ENCODE results near the gene KCNJ3.

KCNJ3 gene

GRCh38 chr2:154697418-154698252 lies 860 bp upstream of the KCNJ3 start:
- Histone ChIP-seq H2AFZ (ENCODE audit: low read depth, low read length) (no peak overlapping the region), H3K79me2 (ENCODE audit: low read length) (no peaks in the 10 kb centered on the region), H3K27me3 (ENCODE audit: low read depth, low read length) (no peaks in the 10 kb centered on the region), H3K4me3 (ENCODE audit: low read length) (no peak overlapping the region), H3K4me1 (ENCODE audit: low read length) (no peaks in the 10 kb centered on the region), H3K4me2 (ENCODE audit: low read length) (no peak overlapping the region), H3K36me3 (replicated peaks; ENCODE audit: low read depth, low read length) (no peaks in the 10 kb centered on the region), H3K27ac (ENCODE audit: low read length) (no peak overlapping the region), H3K9ac (ENCODE audit: low read length) (no peak overlapping the region), H3K9me3 (ENCODE audit: insufficient read depth, low read length) (no peaks in the 10 kb centered on the region; the same call in 1 of the 2 replicates), H4K20me1 (ENCODE audit: insufficient read depth, low read length) (no peaks in the 10 kb centered on the region)
- TF ChIP-seq EZH2phosphoT487 (IDR thresholded peaks at IDR 0.05; ENCODE audit: low read depth), result no peak
- TF ChIP-seq CTCF (IDR thresholded peaks at IDR 0.05; ENCODE audit: low read depth, low read length), result no peak

- Histone ChIP-seq H3K27me3 (ENCODE audit: low read depth, low read length) (no peaks in the 10 kb centered on the region), H3K36me3 (replicated peaks; ENCODE audit: low read depth, low read length) (no peaks in the 10 kb centered on the region), H3K79me2 (ENCODE audit: low read length) (no peaks in the 10 kb centered on the region), H4K20me1 (ENCODE audit: insufficient read depth, low read length) (no peaks in the 10 kb centered on the region), H3K9ac (ENCODE audit: low read length) (no peak overlapping the region), H3K4me1 (ENCODE audit: low read length) (no peaks in the 10 kb centered on the region), H3K27ac (ENCODE audit: low read length) (no peak overlapping the region), H2AFZ (ENCODE audit: low read depth, low read length) (no peak overlapping the region), H3K4me2 (ENCODE audit: low read length) (no peak overlapping the region), H3K4me3 (ENCODE audit: low read length) (no peak overlapping the region), H3K9me3 (ENCODE audit: insufficient read depth, low read length) (no peaks in the 10 kb centered on the region; the same call in 1 of the 2 replicates)
- TF ChIP-seq CTCF (IDR thresholded peaks at IDR 0.05; ENCODE audit: low read depth, low read length) (no peak), EZH2phosphoT487 (IDR thresholded peaks at IDR 0.05; ENCODE audit: low read depth) (no peak)
Measured at GRCh38 chr2:154698721-154699574, 453 bp downstream of the KCNJ3 start.

GRCh38 chr2:154699575-154699930 lies 1.1 kb downstream of the KCNJ3 start:
- Histone ChIP-seq H3K4me3 (ENCODE audit: low read length) (no peak overlapping the region), H4K20me1 (ENCODE audit: insufficient read depth, low read length) (no peaks in the 10 kb centered on the region), H3K36me3 (replicated peaks; ENCODE audit: low read depth, low read length) (no peaks in the 10 kb centered on the region), H3K4me2 (ENCODE audit: low read length) (no peak overlapping the region), H3K27me3 (ENCODE audit: low read depth, low read length) (no peaks in the 10 kb centered on the region), H3K79me2 (ENCODE audit: low read length) (no peaks in the 10 kb centered on the region), H3K9ac (ENCODE audit: low read length) (no peak overlapping the region), H2AFZ (ENCODE audit: low read depth, low read length) (no peak overlapping the region), H3K9me3 (ENCODE audit: insufficient read depth, low read length) (no peaks in the 10 kb centered on the region; the same call in 1 of the 2 replicates), H3K27ac (ENCODE audit: low read length) (no peak overlapping the region), H3K4me1 (ENCODE audit: low read length) (no peaks in the 10 kb centered on the region)
- TF ChIP-seq EZH2phosphoT487 (IDR thresholded peaks at IDR 0.05; ENCODE audit: low read depth), result no peak
- no peak for TF ChIP-seq CTCF (IDR thresholded peaks at IDR 0.05; ENCODE audit: low read depth, low read length)

- H3K9ac ChIP-seq (ENCODE audit: low read length), result no peak overlapping the region
- no peak for TF ChIP-seq EZH2phosphoT487 (IDR thresholded peaks at IDR 0.05; ENCODE audit: low read depth)
- TF ChIP-seq CTCF (IDR thresholded peaks at IDR 0.05; ENCODE audit: low read depth, low read length), result no peak
- no peaks in the 10 kb centered on the region for H3K36me3 ChIP-seq (replicated peaks; ENCODE audit: low read depth, low read length)
- H3K4me3 ChIP-seq (ENCODE audit: low read length), result no peak overlapping the region
- H3K27me3 ChIP-seq (ENCODE audit: low read depth, low read length), result no peaks in the 10 kb centered on the region
- no peak overlapping the region for H2AFZ ChIP-seq (ENCODE audit: low read depth, low read length)
- H3K79me2 ChIP-seq (ENCODE audit: low read length), result no peaks in the 10 kb centered on the region
- no peaks in the 10 kb centered on the region for H3K4me1 ChIP-seq (ENCODE audit: low read length)
- no peaks in the 10 kb centered on the region for H4K20me1 ChIP-seq (ENCODE audit: insufficient read depth, low read length)
- H3K9me3 ChIP-seq (ENCODE audit: insufficient read depth, low read length), result no peaks in the 10 kb centered on the region; the same call in 1 of the 2 replicates
- no peak overlapping the region for H3K27ac ChIP-seq (ENCODE audit: low read length)
- H3K4me2 ChIP-seq (ENCODE audit: low read length), result no peak overlapping the region
Measured at GRCh38 chr2:154700136-154700535, 1.6 kb downstream of the KCNJ3 start.
